NB4 (cell line): Measurements from ENCODE around the gene UBR2.

Experiments
- DNase-seq: peaks from one replicate; pipeline ENCODE4 v3.0.0; 2010; ENCODE audit warnings: low read depth
- H3K4me3 ChIP-seq: one replicate; pipeline ENCODE4 v1.5.1; 2011; ENCODE audit warnings: mild to moderate bottlenecking, low read depth, low read length, moderate library complexity
- CTCF ChIP-seq: IDR thresholded peaks from one replicate; pipeline ENCODE4 v1.5.1; 2012; ENCODE audit warnings: low read depth, low read length
- MYC ChIP-seq: IDR thresholded peaks from 2 replicates; pipeline ENCODE4 v1.6.1; 2011; ENCODE audit warnings: low read depth, low read length
- POLR2A ChIP-seq: IDR thresholded peaks from 2 replicates; pipeline ENCODE4 v1.6.1; 2011; ENCODE audit warnings: mild to moderate bottlenecking; ENCODE audit not compliant: insufficient read length; ENCODE audit errors: extremely low read depth
- TF ChIP-seq, protein P1 (sequence below): IDR thresholded peaks from 2 replicates; pipeline ENCODE4 v1.6.1; 2011; ENCODE audit warnings: low read depth, low read length

Gene UBR2

GRCh38 chr6:42624601-42625000 lies 60.8 kb downstream of the UBR2 start:
- TF ChIP-seq POLR2A (no peak), MYC (no peak), CTCF (no peak)
- TF ChIP-seq, protein P1, sequence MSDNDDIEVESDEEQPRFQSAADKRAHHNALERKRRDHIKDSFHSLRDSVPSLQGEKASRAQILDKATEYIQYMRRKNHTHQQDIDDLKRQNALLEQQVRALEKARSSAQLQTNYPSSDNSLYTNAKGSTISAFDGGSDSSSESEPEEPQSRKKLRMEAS: no peak
- no peak for DNase-seq
- no peak overlapping the region for H3K4me3 ChIP-seq

DNA sequence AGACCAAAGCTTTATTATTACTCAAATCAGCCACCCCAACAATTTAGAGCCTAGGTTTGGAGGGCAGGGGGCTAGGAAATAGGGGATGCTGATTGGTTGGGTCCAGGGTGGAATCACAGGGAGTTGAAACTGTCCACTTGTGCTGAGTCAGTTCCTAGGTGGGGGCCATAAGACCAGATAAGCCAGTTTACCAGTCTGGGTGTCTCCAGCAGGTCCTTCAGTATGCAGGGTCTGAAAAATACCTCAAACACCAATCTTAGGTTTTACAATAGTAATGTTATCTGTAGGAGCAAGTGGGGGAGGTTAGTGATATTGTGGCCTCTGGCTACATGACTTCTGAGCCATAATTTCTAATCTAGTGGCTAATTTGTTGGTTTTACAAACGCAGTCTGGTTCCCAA lies 63.2 kb downstream of the UBR2 start:
- no peak overlapping the region for H3K4me3 ChIP-seq
- DNase-seq: no peak
- TF ChIP-seq, protein P1: no peak

DNA sequence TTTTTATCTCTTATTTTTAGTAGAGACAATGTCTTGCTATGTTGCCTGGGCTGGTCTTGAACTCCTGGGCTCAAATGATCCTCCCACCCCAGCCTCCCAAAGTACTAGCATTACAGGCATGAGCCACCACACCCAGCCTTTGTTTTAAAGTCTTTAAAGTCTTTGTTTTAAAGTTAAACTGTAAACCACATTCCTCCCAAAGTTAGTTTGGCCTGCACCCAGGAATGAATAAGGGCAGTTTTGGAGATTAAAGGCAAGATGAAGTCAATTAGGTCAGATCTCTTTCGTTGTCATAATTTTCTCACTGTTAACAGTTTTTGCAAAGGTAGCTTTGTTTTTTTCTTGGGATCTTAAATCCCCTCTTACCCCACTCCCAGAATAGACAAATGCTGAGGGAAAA lies 63.8 kb downstream of the UBR2 start:
- DNase-seq: no peak
- H3K4me3 ChIP-seq: no peak overlapping the region
- no peak for TF ChIP-seq POLR2A
- TF ChIP-seq, protein P1: no peak
- TF ChIP-seq CTCF: no peak
- TF ChIP-seq MYC: no peak

DNA sequence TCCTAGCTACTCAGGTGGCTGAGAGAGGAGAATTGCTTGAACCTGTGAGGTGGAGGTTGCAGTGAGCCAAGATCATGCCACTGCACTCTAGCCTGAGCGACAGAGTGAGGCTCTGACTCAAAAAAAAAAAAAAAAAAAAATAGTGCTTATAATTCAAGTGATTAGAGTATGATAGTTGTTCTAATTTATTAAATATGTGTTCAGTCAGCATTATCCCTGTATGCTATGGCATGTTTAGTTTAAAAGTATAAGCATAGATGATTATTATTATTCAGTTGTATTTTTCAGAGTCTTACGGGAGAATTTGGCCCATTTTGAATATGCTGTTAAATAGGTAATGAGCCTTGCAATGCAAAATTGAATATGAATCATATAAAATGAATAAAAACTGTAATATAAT lies 64.8 kb downstream of the UBR2 start:
- H3K4me3 ChIP-seq: no peak overlapping the region
- TF ChIP-seq MYC: no peak
- DNase-seq: no peak

DNA sequence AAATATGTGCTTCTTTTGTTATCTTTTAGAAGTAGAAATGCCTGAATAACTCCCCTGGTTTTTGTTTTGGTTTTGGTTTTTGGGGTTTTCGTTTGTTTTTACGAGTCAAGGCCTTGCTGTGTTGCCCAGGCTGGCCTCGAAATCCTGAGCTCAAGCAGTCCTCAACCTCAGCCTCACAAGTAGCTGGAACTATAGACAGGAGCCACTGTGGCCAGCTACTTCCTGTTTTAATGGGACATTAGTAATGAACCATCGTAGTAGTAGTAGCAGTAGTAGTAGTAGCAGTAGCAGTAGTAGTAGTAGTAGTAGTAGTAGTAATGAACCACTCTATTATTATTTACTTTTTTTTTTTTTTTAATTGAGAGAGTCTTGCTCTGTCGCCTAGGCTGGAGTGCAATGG lies 66.0 kb downstream of the UBR2 start:
- TF ChIP-seq CTCF (no peak), MYC (no peak), POLR2A (no peak)
- TF ChIP-seq, protein P1: no peak
- no peak overlapping the region for H3K4me3 ChIP-seq
- DNase-seq: peak; percentile 64

DNA sequence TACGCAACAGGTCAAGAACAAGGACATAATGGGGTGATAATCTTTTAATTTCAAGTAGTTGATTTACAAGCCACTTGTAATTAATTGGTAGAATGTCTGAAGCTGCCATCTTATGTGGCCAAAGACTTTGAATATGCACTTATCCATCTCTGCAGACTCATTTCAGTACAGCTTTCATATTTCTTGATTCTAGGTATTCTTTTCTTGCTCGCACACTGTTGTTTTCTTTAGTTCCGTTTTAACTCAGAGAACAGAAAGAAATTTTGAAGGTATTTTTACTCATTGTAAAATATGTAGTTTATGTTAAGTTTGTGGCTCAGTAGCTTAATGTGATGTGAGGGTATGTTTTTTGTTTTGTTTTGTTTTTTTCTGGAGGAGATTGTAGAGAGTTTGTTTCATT lies 73.9 kb downstream of the UBR2 start:
- H3K4me3 ChIP-seq: no peak overlapping the region
- TF ChIP-seq CTCF (no peak), POLR2A (no peak), MYC (no peak)
- TF ChIP-seq, protein P1: no peak
- DNase-seq: no peak

GRCh38 chr6:42642794-42643193 lies 79.0 kb downstream of the UBR2 start:
- H3K4me3 ChIP-seq: no peak overlapping the region
- TF ChIP-seq CTCF: no peak
- TF ChIP-seq, protein P1: no peak
- no peak for TF ChIP-seq POLR2A
- no peak for TF ChIP-seq MYC
- DNase-seq: no peak
